OCI-LY7 (cell line): ENCODE measurements around the gene EFNA2. TPM values are rescaled to one million over a fixed set of nuclear protein-coding genes. Genes with fewer than 3 reads are reported as not detected.
"Not testable (repeated sequence)": the region's sequence is repeated elsewhere in the genome, so short reads cannot be mapped to it uniquely, and the experiment has no call there.

Source experiments
- BruUV-seq: library from RNA; stranded (reverse); fragments of 400-500 nt; replicated peaks from 2 replicates; lab custom pipeline; 2021; lab: Mats Ljungman, UMichigan
- CTCF ChIA-PET: fragments of 300-600 bp; sonication (Branson Sonifier 250); formaldehyde crosslinking; loops from one replicate; lab custom pipeline; 2022; ENCODE audit warnings: antibody characterized with exemption; ENCODE audit not compliant: unreplicated experiment; lab: Charles Lee
- POLR2A ChIA-PET: fragments of 300-600 bp; sonication (Branson Sonifier 250); formaldehyde crosslinking; loops from one replicate; lab custom pipeline; 2022; ENCODE audit warnings: antibody characterized with exemption; lab: Charles Lee
- DNase-seq: peaks from one replicate; pipeline ENCODE4 v3.0.0-alpha.2; 2015; ENCODE audit warnings: low spot score
- H2AFZ ChIP-seq: fragments of 200-600 bp; sonication (generic), shearing (Covaris generic); 2 replicates; pipeline ENCODE4 v1.6.1; 2014; ENCODE audit warnings: mild to moderate bottlenecking, antibody characterized with exemption, low read length, moderate library complexity
- H3K27ac ChIP-seq: fragments of 200-600 bp; sonication (generic); 2 replicates; pipeline ENCODE4 v1.5.1; 2014; ENCODE audit warnings: mixed run types, low read depth, mild to moderate bottlenecking, moderate library complexity, low read length, inconsistent platforms; ENCODE audit not compliant: poor library complexity, severe bottlenecking
- H3K36me3 ChIP-seq: fragments of 200-600 bp; sonication (generic); 2 replicates; pipeline ENCODE4 v1.6.1; 2014; ENCODE audit warnings: mild to moderate bottlenecking, antibody characterized with exemption, low read length, moderate library complexity, mixed read lengths; ENCODE audit not compliant: insufficient read depth
- H3K4me1 ChIP-seq: fragments of 200-600 bp; sonication (generic); 2 replicates; pipeline ENCODE4 v1.5.1; 2014; ENCODE audit warnings: mild to moderate bottlenecking, low read length; ENCODE audit not compliant: insufficient read depth, poor library complexity, severe bottlenecking
- H3K4me2 ChIP-seq: fragments of 200-600 bp; sonication (generic); 2 replicates; pipeline ENCODE4 v1.6.1; 2014; ENCODE audit warnings: mild to moderate bottlenecking, low read length
- H3K4me3 ChIP-seq: fragments of 200-600 bp; sonication (generic); 2 replicates; pipeline ENCODE4 v1.5.1; 2014; ENCODE audit warnings: mild to moderate bottlenecking, low read depth, low read length; ENCODE audit not compliant: poor library complexity, severe bottlenecking
- H3K79me2 ChIP-seq: fragments of 200-600 bp; sonication (generic); 2 replicates; pipeline ENCODE4 v1.6.1; 2016; ENCODE audit warnings: low read depth, mild to moderate bottlenecking, low read length, moderate library complexity, mixed read lengths; ENCODE audit not compliant: insufficient read depth
- H3K9me2 ChIP-seq: fragments of 200-600 bp; sonication (generic); 2 replicates; pipeline ENCODE4 v1.6.1; 2016; ENCODE audit warnings: mild to moderate bottlenecking, low read length, mixed read lengths; ENCODE audit not compliant: insufficient read depth
- H3K9me3 ChIP-seq: fragments of 200-600 bp; sonication (generic); 2 replicates; pipeline ENCODE4 v1.6.1; 2014; ENCODE audit warnings: mild to moderate bottlenecking, mixed run types, low read length, mixed read lengths
- H4K20me1 ChIP-seq: fragments of 200-600 bp; sonication (generic); 2 replicates; pipeline ENCODE4 v1.6.1; 2014; ENCODE audit warnings: mild to moderate bottlenecking, antibody characterized with exemption, low read length, moderate library complexity, mixed read lengths; ENCODE audit not compliant: insufficient read depth
- EZH2phosphoT487 ChIP-seq: fragments of 200-600 bp; sonication (generic); IDR thresholded peaks from 2 replicates; pipeline ENCODE4 v1.6.1; 2018; ENCODE audit warnings: low read depth, borderline replicate concordance, mild to moderate bottlenecking, mixed run types, antibody characterized with exemption, low read length, moderate library complexity, mixed read lengths
- intact Hi-C: fragments of 100-400 bp; cut with micrococcal nuclease; formaldehyde crosslinking; loops from one replicate; pipeline ENCODE4 v1.10.0; 2022; ENCODE audit not compliant: unreplicated experiment
- total RNA-seq, 2 experiments: library from RNA; depleted of rRNA in 1 of 2; stranded (reverse); fragments of >200 nt in 1 of 2; shearing (Covaris generic) in 1 of 2; gene quantifications; 2 replicates each; pipeline ENCODE4 v1.2.3, GENCODE V29; 2014 to 2022
- TF ChIP-seq, protein P1 (sequence below): fragments of 200-600 bp; sonication (generic); conservative IDR thresholded peaks from 2 replicates; pipeline ENCODE4 v1.5.1; 2014; ENCODE audit warnings: mild to moderate bottlenecking, antibody characterized with exemption, low read length, moderate library complexity, mixed read lengths

EFNA2 gene
- total RNA-seq, 2 experiments from 2014 or later: not detected

DNA sequence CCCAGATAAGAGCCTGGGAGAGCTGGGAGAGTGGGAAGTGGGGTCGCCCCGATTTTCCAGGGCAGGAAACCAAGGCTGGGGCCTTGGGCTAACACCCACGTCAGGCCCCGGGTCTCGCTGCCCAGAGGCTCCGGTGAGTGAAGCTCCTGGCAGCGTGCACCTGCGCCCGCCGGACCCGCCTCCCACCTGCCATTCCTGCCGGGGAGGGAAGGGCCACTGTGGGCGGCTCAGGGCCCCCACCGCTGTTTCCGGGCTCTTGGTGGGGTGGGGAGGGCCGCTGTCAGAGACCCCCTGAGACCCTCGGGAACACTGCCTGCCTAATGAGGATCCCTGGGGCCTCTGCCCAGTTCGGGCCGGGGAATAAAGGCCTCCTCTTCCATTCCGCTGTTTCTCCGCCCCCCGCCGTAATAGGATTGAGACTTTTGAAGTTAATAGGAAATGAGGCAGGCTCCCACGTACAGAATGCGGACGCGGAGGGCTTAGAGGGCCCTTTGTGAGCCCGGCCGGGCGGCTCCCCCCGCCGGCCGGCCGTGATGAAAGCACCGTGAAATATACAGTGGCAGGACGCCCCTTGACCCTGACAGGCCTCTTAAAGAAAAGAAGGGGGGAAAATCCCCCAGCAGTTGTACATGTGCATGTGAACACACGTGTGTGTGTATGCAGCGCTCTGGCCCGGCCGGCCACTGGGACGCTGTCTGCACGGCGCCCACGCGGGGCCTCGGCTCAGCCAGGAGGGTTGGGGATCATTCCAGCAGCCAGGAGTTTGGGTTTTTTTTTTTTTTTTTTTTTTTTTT is 33.2 kb downstream of the EFNA2 start:
- Histone ChIP-seq H3K9me3 (no peaks in the 10 kb centered on the region), H3K4me1 (no peaks in the 10 kb centered on the region), H4K20me1 (no peaks in the 10 kb centered on the region; the same call in 1 of the 2 replicates), H3K4me2 (no peak overlapping the region), H3K4me3 (no peak overlapping the region), H3K27ac (no peak overlapping the region), H3K9me2 (no peaks in the 10 kb centered on the region), H3K79me2 (no peaks in the 10 kb centered on the region), H2AFZ (no peak overlapping the region), H3K36me3 (no peaks in the 10 kb centered on the region)
- intact Hi-C loops: loop anchor here (5.0 kb wide), 1 partner anchor 53 kb away; no protein-coding TSS in a partner anchor
- no peak for DNase-seq
- CTCF ChIA-PET: no interaction called here
- no peak for TF ChIP-seq EZH2phosphoT487
- TF ChIP-seq, protein P1, sequence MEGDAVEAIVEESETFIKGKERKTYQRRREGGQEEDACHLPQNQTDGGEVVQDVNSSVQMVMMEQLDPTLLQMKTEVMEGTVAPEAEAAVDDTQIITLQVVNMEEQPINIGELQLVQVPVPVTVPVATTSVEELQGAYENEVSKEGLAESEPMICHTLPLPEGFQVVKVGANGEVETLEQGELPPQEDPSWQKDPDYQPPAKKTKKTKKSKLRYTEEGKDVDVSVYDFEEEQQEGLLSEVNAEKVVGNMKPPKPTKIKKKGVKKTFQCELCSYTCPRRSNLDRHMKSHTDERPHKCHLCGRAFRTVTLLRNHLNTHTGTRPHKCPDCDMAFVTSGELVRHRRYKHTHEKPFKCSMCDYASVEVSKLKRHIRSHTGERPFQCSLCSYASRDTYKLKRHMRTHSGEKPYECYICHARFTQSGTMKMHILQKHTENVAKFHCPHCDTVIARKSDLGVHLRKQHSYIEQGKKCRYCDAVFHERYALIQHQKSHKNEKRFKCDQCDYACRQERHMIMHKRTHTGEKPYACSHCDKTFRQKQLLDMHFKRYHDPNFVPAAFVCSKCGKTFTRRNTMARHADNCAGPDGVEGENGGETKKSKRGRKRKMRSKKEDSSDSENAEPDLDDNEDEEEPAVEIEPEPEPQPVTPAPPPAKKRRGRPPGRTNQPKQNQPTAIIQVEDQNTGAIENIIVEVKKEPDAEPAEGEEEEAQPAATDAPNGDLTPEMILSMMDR: no peak
- POLR2A ChIA-PET: no interaction called here
- no TSS peak for BruUV-seq

DNA sequence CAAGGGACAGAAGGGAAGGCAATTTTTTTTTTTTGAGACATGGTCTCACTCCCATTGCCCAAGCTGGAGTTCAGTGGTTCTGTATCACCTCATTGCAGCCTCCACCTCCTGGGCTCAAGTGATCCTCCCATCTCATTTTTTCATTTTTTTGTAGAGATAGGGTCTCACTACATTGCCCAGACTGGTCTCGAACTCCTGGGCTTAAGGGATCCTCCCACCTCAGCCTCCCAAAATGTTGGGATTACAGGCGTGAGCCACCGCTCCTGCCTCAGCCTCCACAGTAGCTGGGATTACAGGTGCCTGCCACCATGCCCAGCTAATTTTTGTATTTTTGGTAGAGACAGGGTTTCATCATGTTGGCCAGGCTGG is 34.6 kb downstream of the EFNA2 start:
- H2AFZ ChIP-seq, H3K27ac ChIP-seq, H3K9me2 ChIP-seq, H3K4me1 ChIP-seq, H3K9me3 ChIP-seq, H3K79me2 ChIP-seq, intact Hi-C loops, POLR2A ChIA-PET, H4K20me1 ChIP-seq, H3K4me2 ChIP-seq, H3K4me3 ChIP-seq, H3K36me3 ChIP-seq, BruUV-seq, CTCF ChIA-PET, DNase-seq: not testable (repeated sequence)

DNA sequence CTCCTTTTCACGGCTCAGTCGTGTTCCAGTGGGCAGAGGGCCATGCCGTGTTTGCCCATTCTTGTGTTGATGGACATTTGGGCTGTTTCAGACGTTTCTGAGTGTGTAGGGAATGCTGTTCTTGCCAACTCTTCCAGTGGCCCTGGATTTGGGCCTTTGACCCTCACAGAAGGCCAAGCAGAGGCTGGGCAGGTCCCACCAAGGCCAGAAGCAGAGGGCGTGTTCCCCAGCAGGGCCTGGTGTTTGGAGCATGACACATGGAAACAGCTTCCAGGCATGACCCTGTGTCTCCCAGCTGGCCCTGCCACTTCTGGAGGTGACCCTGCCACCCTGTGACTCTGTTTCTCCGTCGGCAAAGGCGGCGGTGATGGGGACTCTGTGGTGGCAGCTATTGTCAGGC is 35.9 kb downstream of the EFNA2 start:
- H4K20me1 ChIP-seq: no peaks in the 10 kb centered on the region; the same call in 1 of the 2 replicates
- H3K27ac ChIP-seq: no peak overlapping the region
- ChIA-PET CTCF (no interaction called here), POLR2A (no interaction called here)
- no peaks in the 10 kb centered on the region for H3K36me3 ChIP-seq
- H3K9me2 ChIP-seq: no peaks in the 10 kb centered on the region
- intact Hi-C loops: no loop called here
- no peaks in the 10 kb centered on the region for H3K9me3 ChIP-seq
- no TSS peak for BruUV-seq
- no peak overlapping the region for H2AFZ ChIP-seq
- H3K4me3 ChIP-seq: no peak overlapping the region
- H3K4me2 ChIP-seq: no peak overlapping the region
- H3K79me2 ChIP-seq: no peaks in the 10 kb centered on the region
- DNase-seq: no peak
- no peaks in the 10 kb centered on the region for H3K4me1 ChIP-seq
- TF ChIP-seq, protein P1: no peak
- no peak for TF ChIP-seq EZH2phosphoT487
